Measurements from ENCODE around the gene KIDINS220.
"Not testable (repeated sequence)": the region's sequence is repeated elsewhere in the genome, so short reads cannot be mapped to it uniquely, and the experiment has no call there.

KIDINS220 gene

DNA sequence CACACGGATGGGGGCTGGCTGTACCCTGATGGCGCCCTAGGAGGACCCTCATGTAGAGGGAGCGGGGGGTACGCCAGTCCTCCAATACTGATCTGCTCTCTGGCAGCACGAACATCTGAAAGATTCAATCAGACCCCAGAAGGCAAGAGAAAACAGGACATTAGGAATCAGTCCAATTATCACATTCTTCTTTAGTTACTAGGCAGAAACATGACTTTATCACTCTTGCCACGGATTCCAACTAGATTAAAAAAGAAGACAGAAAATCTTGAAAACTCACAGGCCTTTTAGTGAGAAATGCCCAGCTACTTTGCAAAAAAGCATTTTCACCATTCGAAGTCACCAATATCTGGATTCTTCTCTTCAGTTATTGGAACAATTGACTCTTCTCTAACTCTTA lies 87.2 kb downstream of the KIDINS220 start:
- Histone ChIP-seq H3K4me3 (ENCODE audit: low read depth, low read length) (no peak overlapping the region), H3K27me3 (ENCODE audit: control insufficient read depth, insufficient read depth, low read length) (no peaks in the 10 kb centered on the region), H3K9me3 (ENCODE audit: control insufficient read depth, insufficient read depth, low read length) (no peaks in the 10 kb centered on the region), H3K27ac (ENCODE audit: low read depth, low read length) (no peak overlapping the region), H3K4me1 (ENCODE audit: control insufficient read depth, insufficient read depth, low read length) (no peaks in the 10 kb centered on the region), H3K9ac (ENCODE audit: low read depth, low read length) (no peak overlapping the region), H3K36me3 (ENCODE audit: control insufficient read depth, insufficient read depth, low read length) (no peaks in the 10 kb centered on the region; the same call in 1 of the 2 replicates)

DNA sequence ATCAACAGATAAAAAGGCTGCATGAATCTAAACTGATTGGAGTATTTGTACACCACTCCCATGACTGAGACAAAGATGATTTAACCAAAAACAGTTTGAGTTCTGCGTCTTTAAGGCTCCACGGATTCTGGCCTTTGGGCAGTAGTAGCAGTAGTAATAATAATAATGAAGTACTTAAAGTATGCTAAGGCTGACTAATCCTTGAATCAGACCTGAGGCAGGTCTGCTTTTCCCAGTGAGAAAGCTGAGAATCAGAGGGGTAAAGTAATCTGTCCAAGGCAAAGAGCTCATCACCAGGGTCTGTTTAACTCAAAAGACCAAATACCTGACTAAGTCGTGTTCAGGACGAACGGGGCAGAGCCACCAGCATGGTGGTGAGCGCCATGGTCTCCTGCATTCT lies 94.2 kb downstream of the KIDINS220 start:
- Histone ChIP-seq H3K36me3 (ENCODE audit: control insufficient read depth, insufficient read depth, low read length) (no peaks in the 10 kb centered on the region), H3K9ac (ENCODE audit: low read depth, low read length) (no peak overlapping the region), H3K27ac (ENCODE audit: low read depth, low read length) (no peak overlapping the region), H3K27me3 (ENCODE audit: control insufficient read depth, insufficient read depth, low read length) (no peaks in the 10 kb centered on the region), H3K9me3 (ENCODE audit: control insufficient read depth, insufficient read depth, low read length) (no peaks in the 10 kb centered on the region), H3K4me3 (ENCODE audit: low read depth, low read length) (no peak overlapping the region), H3K4me1 (ENCODE audit: control insufficient read depth, insufficient read depth, low read length) (no peaks in the 10 kb centered on the region)

DNA sequence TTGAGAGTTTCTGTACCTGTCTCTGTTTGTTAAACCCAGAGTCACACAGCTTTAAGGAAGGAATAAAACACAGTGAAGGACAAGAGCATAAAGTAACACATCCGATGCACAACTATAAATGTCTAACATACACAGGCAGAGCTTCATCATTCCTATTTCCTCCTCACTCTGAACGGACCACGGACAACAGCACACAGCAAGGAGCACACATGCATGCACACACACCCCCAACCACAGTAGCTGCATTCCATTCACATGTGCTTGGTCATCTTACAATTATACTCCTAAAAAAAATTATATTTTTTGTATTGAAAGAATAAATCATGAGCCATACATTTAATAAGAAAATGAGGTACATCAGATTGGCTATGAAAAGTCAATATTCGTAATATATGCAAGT lies 97.3 kb downstream of the KIDINS220 start:
- Histone ChIP-seq H3K4me3 (ENCODE audit: low read depth, low read length) (no peak overlapping the region), H3K27ac (ENCODE audit: low read depth, low read length) (no peak overlapping the region), H3K36me3 (ENCODE audit: control insufficient read depth, insufficient read depth, low read length) (no peaks in the 10 kb centered on the region), H3K9me3 (ENCODE audit: control insufficient read depth, insufficient read depth, low read length) (no peaks in the 10 kb centered on the region), H3K4me1 (ENCODE audit: control insufficient read depth, insufficient read depth, low read length) (no peaks in the 10 kb centered on the region), H3K27me3 (ENCODE audit: control insufficient read depth, insufficient read depth, low read length) (no peaks in the 10 kb centered on the region), H3K9ac (ENCODE audit: low read depth, low read length) (no peak overlapping the region)

DNA sequence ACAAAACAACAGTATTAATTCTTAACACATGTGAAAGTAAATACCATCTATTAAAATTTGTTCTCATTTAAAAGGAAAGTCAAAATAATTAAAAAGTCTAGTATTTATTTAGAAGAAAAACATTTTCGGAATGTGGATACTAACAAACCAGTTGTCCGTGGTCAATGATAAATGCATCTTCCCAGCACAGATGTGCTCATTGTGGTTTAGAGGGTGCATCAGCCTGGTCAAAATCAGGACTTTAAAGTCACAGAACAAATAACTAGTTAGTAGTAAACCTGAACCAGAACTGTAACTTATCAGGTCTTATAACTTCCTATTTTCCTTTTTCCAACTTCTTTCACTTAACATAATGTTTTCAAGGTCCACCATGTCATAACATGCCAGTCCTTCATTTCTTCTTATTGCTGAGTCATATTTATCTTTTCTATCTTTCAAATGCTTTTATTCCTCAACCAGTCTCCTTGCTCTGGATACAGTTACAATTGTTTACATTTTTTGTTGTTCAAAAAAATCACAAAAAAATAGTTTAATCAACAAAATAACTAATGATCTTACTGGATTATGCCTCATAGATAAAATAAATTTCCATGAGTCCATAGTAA lies 99.7 kb downstream of the KIDINS220 start:
- peaks cover 13% of the 10 kb centered on the region for H3K36me3 ChIP-seq (ENCODE audit: control insufficient read depth, insufficient read depth, low read length)
- H3K4me3 ChIP-seq (ENCODE audit: low read depth, low read length) = no peak overlapping the region
- no peak overlapping the region for H3K9ac ChIP-seq (ENCODE audit: low read depth, low read length)
- no peaks in the 10 kb centered on the region for H3K9me3 ChIP-seq (ENCODE audit: control insufficient read depth, insufficient read depth, low read length)
- H3K4me1 ChIP-seq (ENCODE audit: control insufficient read depth, insufficient read depth, low read length) = no peaks in the 10 kb centered on the region
- no peak overlapping the region for H3K27ac ChIP-seq (ENCODE audit: low read depth, low read length)
- no peaks in the 10 kb centered on the region for H3K27me3 ChIP-seq (ENCODE audit: control insufficient read depth, insufficient read depth, low read length)

DNA sequence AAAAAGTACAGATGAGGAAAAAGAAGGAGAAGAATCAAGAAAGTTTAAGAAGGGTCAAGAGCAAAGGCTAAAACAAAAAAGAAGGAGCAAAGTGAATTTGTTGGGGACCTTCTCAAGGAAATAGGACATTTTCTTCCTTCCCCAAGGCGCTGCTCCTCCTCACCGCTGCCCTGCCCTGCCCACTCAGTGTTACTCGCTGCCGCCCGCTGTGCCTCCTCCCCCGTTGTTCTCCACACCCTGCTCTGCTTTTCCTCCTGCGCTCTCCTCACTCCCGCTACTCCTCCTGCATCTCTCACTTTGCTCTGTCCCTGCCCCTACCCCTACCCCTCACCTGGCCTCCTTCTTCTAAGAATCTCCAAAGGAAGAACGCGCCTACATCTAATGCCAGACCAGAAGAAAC lies 104.8 kb downstream of the KIDINS220 start:
- Histone ChIP-seq H3K36me3 (ENCODE audit: control insufficient read depth, insufficient read depth, low read length) (peaks cover 31% of the 10 kb centered on the region), H3K9me3 (ENCODE audit: control insufficient read depth, insufficient read depth, low read length) (no peaks in the 10 kb centered on the region), H3K4me1 (ENCODE audit: control insufficient read depth, insufficient read depth, low read length) (no peaks in the 10 kb centered on the region), H3K27me3 (ENCODE audit: control insufficient read depth, insufficient read depth, low read length) (no peaks in the 10 kb centered on the region), H3K27ac (ENCODE audit: low read depth, low read length) (no peak overlapping the region), H3K9ac (ENCODE audit: low read depth, low read length) (no peak overlapping the region), H3K4me3 (ENCODE audit: low read depth, low read length) (no peak overlapping the region)

DNA sequence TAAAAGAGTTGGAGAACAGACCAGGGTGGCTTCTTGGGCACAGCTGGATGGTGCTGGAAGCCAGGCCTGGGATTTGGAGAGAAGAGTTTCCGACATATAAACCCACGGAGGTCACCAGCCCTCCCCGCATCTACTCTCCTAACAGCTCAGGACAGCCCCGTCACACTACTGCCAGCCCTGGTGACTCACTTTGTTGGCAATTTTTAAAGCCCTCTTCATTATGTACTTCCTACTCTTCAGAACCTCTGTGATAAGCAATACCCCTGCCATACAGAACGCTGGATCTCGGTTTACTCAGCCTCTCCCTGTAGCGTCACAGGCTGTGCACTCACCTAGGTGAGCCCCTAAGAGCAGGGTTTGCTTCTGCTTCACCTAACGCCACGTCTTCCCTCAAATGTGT lies 107.5 kb downstream of the KIDINS220 start:
- Histone ChIP-seq H3K9ac (ENCODE audit: low read depth, low read length) (no peak overlapping the region), H3K4me3 (ENCODE audit: low read depth, low read length) (no peak overlapping the region), H3K27ac (ENCODE audit: low read depth, low read length) (no peak overlapping the region), H3K4me1 (ENCODE audit: control insufficient read depth, insufficient read depth, low read length) (no peaks in the 10 kb centered on the region), H3K36me3 (ENCODE audit: control insufficient read depth, insufficient read depth, low read length) (peaks cover 31% of the 10 kb centered on the region), H3K9me3 (ENCODE audit: control insufficient read depth, insufficient read depth, low read length) (no peaks in the 10 kb centered on the region), H3K27me3 (ENCODE audit: control insufficient read depth, insufficient read depth, low read length) (no peaks in the 10 kb centered on the region)

DNA sequence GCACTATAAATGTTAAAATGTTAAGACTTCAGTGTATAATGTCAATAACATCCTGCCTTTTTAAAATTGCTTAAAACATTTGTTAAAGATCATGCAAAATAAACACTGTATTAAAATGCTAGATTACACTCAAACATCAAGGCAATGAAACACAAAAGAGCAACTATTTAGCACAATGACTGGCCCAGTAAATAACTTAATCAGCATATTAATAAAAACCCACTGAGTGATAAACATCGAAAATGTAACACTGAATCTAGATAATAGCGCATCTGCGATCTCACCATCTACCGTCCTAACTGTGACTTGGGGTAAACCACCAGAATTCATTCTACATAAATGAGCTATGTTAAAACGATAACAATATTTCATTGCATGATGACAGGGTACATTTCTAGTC lies 108.3 kb downstream of the KIDINS220 start:
- H3K36me3 ChIP-seq (ENCODE audit: control insufficient read depth, insufficient read depth, low read length) = peaks cover 26% of the 10 kb centered on the region
- not testable (repeated sequence) for H3K9me3 ChIP-seq (ENCODE audit: control insufficient read depth, insufficient read depth, low read length); H3K27me3 ChIP-seq (ENCODE audit: control insufficient read depth, insufficient read depth, low read length); H3K4me1 ChIP-seq (ENCODE audit: control insufficient read depth, insufficient read depth, low read length); H3K9ac ChIP-seq (ENCODE audit: low read depth, low read length); H3K27ac ChIP-seq (ENCODE audit: low read depth, low read length); H3K4me3 ChIP-seq (ENCODE audit: low read depth, low read length)

DNA sequence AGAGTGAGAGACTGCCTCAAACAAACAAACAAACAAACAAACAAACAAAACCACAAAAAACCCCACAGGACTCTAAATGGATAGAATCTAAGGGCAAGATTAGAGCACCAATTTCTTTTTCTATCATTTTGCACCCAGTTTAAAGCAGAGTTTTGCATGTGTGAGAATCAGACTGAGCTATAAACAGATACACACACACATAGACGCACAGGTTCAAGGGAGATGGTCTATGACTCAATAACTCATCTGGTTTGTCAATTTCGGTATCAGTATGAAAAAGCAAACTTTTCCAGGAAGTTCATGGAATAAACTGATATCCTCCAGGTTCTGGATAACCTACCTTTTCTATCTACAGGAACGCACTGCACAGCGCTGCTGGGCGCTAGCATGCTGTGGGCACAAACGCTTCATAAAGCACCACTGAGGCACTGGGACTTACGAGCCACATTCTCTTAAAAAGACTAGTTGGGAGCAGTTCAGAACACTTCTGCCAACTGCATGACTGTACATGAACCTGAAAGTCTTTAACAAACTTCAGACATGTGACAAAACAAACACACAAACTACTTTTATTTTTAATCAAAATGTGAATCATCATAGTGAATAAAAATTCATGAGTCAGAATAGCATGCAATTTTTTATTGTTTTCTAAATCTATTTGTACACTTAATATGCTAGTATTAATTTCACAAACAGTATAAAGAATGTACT lies 109.0 kb downstream of the KIDINS220 start:
- H3K27ac ChIP-seq (ENCODE audit: low read depth, low read length) = no peak overlapping the region
- no peak overlapping the region for H3K9ac ChIP-seq (ENCODE audit: low read depth, low read length)
- no peaks in the 10 kb centered on the region for H3K9me3 ChIP-seq (ENCODE audit: control insufficient read depth, insufficient read depth, low read length)
- H3K4me3 ChIP-seq (ENCODE audit: low read depth, low read length) = no peak overlapping the region
- H3K4me1 ChIP-seq (ENCODE audit: control insufficient read depth, insufficient read depth, low read length) = no peaks in the 10 kb centered on the region
- H3K36me3 ChIP-seq (ENCODE audit: control insufficient read depth, insufficient read depth, low read length) = peaks cover 26% of the 10 kb centered on the region
- H3K27me3 ChIP-seq (ENCODE audit: control insufficient read depth, insufficient read depth, low read length) = no peaks in the 10 kb centered on the region

DNA sequence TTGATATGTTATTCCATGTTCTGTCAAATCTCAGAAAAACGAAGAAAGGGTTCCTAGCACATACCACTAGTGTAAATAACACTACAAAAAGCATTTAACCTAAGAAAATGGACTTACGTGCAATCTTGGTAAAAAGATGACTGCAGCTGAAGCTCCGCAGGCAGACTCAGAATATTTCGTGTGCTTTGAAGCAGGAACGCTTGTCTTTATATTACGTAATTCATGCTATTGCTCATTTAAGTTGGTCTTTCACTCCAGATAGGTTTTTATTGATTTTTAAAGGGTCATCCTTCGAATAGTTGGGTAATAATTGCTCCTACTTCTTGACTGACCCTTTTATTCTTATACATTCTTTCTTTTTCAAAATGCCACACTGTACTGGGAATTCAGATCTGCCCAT lies 111.6 kb downstream of the KIDINS220 start:
- H3K4me3 ChIP-seq (ENCODE audit: low read depth, low read length) = no peak overlapping the region
- H3K27me3 ChIP-seq (ENCODE audit: control insufficient read depth, insufficient read depth, low read length) = no peaks in the 10 kb centered on the region
- no peak overlapping the region for H3K9ac ChIP-seq (ENCODE audit: low read depth, low read length)
- no peaks in the 10 kb centered on the region for H3K4me1 ChIP-seq (ENCODE audit: control insufficient read depth, insufficient read depth, low read length)
- H3K36me3 ChIP-seq (ENCODE audit: control insufficient read depth, insufficient read depth, low read length) = 0 out of 2 replicates have a peak, but pooled peaks cover 6% of the 10 kb centered on the region
- H3K9me3 ChIP-seq (ENCODE audit: control insufficient read depth, insufficient read depth, low read length) = no peaks in the 10 kb centered on the region
- H3K27ac ChIP-seq (ENCODE audit: low read depth, low read length) = no peak overlapping the region

DNA sequence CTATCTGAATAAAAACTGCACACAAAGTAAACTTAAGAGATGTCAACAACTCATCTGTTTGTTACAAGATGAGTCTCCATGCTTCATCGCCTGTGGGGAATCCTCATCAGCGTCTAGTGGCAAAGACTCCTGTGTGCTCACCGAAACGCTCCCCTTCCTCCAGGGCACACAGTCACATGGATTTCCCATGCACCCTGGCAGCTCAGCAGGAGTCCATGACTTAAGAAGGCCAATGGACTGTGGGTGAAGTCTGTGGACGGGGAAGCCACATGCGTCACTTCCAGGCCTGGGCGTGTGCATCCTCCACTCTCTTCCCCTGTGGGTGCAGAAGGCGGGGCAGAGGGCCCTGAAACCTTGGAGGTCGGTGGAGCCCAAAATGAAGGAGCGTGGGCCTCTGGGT lies 114.4 kb downstream of the KIDINS220 start:
- H3K4me1 ChIP-seq (ENCODE audit: control insufficient read depth, insufficient read depth, low read length) = no peaks in the 10 kb centered on the region
- H3K4me3 ChIP-seq (ENCODE audit: low read depth, low read length) = no peak overlapping the region
- no peak overlapping the region for H3K27ac ChIP-seq (ENCODE audit: low read depth, low read length)
- no peaks in the 10 kb centered on the region for H3K36me3 ChIP-seq (ENCODE audit: control insufficient read depth, insufficient read depth, low read length)
- no peaks in the 10 kb centered on the region for H3K27me3 ChIP-seq (ENCODE audit: control insufficient read depth, insufficient read depth, low read length)
- H3K9me3 ChIP-seq (ENCODE audit: control insufficient read depth, insufficient read depth, low read length) = no peaks in the 10 kb centered on the region
- no peak overlapping the region for H3K9ac ChIP-seq (ENCODE audit: low read depth, low read length)

DNA sequence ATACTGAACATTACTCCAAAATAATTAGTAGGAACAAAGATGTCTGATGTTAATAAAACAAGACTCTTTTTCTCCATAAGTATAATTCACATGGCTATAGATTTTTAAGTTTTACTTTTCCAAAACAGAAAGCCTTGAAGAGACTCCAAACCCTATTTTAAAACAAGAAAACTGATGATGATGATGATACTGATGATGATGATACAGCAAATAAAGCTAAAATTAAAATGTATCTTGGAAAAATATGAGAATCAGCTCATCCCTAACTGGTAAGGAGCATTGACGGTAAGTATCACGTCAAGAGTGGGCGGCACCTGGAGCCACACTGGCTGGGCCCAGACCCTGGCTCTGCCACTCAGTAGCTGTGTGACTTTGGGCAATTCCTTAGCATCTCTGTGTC lies 116.0 kb downstream of the KIDINS220 start:
- Histone ChIP-seq H3K9ac (ENCODE audit: low read depth, low read length) (no peak overlapping the region), H3K9me3 (ENCODE audit: control insufficient read depth, insufficient read depth, low read length) (no peaks in the 10 kb centered on the region), H3K27me3 (ENCODE audit: control insufficient read depth, insufficient read depth, low read length) (no peaks in the 10 kb centered on the region), H3K36me3 (ENCODE audit: control insufficient read depth, insufficient read depth, low read length) (no peaks in the 10 kb centered on the region), H3K4me3 (ENCODE audit: low read depth, low read length) (no peak overlapping the region), H3K4me1 (ENCODE audit: control insufficient read depth, insufficient read depth, low read length) (no peaks in the 10 kb centered on the region), H3K27ac (ENCODE audit: low read depth, low read length) (no peak overlapping the region)

Data from HUES48 (cell line).